ENCODE results near the gene TNFRSF19. TPM values are rescaled to one million over a fixed set of nuclear protein-coding genes. Genes with fewer than 3 reads are reported as not detected.

TNFRSF19 gene
- total and polyA plus RNA-seq, 2 donors from 2014 or later: 10.1 to 14.7 TPM

DNA sequence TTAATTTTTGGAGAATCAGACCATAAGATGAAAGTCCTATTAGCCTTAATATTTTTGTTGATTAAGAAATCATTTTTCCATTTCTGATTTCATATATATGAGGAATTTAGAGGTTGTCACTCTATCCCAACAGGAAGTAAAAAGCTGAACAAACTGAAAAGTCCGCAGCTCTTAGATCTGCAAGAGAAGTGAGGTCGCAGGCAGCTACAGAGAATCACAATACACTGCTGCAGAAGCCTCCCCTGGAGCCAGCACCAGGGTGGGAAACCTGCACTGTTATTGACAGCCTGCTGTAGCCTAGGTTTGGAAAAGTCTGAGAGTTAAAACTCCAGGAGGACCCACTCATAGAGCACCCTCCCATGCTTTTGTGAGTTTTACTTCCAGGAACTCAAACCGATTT lies 29.9 kb downstream of the TNFRSF19 start:
- no peak overlapping the region for H3K9ac ChIP-seq (ENCODE audit: low read length in 3 of 3)
- no peak overlapping the region for H3K4me3 ChIP-seq (ENCODE audit: low read length in 3 of 3)
- peak overlapping the region in 1 of 2 donors; percentile 10 for H3K27ac ChIP-seq (ENCODE audit: low read depth in 2 of 2, low read length in 2 of 2)
- no peak for DNase-seq
- H3K27me3 ChIP-seq (ENCODE audit: control insufficient read depth, insufficient read depth, low read length): no peaks in the 10 kb centered on the region
- no peaks in the 10 kb centered on the region for H3K36me3 ChIP-seq (ENCODE audit: control insufficient read depth in 2 of 3, insufficient read depth in 3 of 3, low read length in 3 of 3)
- TF ChIP-seq, protein P1, sequence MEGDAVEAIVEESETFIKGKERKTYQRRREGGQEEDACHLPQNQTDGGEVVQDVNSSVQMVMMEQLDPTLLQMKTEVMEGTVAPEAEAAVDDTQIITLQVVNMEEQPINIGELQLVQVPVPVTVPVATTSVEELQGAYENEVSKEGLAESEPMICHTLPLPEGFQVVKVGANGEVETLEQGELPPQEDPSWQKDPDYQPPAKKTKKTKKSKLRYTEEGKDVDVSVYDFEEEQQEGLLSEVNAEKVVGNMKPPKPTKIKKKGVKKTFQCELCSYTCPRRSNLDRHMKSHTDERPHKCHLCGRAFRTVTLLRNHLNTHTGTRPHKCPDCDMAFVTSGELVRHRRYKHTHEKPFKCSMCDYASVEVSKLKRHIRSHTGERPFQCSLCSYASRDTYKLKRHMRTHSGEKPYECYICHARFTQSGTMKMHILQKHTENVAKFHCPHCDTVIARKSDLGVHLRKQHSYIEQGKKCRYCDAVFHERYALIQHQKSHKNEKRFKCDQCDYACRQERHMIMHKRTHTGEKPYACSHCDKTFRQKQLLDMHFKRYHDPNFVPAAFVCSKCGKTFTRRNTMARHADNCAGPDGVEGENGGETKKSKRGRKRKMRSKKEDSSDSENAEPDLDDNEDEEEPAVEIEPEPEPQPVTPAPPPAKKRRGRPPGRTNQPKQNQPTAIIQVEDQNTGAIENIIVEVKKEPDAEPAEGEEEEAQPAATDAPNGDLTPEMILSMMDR (IDR thresholded peaks at IDR 0.05; ENCODE audit: borderline replicate concordance, extremely low read depth, insufficient read depth): no peak
- H3K4me1 ChIP-seq (ENCODE audit: control insufficient read depth in 2 of 3, insufficient read depth in 2 of 3, low read depth in 1 of 3, low read length in 3 of 3): peaks cover 0 to 6% (median 0%) of the 10 kb centered on the region in 3 donors
- no peak for FAIRE-seq
- no peaks in the 10 kb centered on the region for H3K9me3 ChIP-seq (ENCODE audit: control insufficient read depth in 2 of 3, insufficient read depth in 1 of 3, low read length in 3 of 3)
- intact Hi-C loops (cut with DNase I): no loop called here

DNA sequence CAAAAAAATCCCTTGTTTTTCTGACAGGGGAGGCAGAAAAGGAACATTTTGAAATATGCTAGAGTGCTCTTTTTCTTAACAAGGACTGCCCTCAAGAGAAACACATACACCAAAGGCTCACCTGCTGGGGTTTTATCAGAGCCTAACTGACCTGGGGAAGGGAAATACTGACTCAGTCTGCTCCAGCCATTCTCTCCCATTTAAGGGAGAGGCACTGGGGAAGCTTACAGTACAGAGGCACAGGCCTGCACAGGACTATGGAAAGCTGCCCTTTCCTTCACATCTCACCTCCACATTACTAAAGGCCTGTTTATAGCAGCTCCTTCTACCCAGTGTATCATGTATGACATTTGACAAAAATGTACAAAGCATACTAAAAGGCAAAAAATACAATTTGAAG lies 30.3 kb downstream of the TNFRSF19 start:
- no peak for FAIRE-seq

DNA sequence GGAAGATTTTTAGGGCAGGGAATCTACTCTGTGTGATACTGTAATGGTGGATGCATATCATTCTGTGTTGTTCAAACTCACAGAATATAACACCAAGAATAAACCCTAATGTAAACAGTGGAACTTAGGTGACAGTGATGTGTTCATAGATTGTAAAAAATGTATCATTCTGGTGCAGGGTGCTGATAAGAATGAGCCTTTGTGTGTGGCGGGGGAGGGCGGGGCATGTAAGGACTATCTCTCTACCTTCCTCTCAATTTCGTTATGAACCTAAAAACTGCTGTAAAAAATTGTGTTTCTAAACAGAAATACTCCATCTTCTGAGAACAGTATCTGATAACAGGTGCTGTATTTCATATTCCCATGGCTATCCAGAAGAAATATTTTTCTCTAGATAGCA lies 35.6 kb downstream of the TNFRSF19 start:
- no peak for DNase-seq
- H3K4me1 ChIP-seq (ENCODE audit: control insufficient read depth in 2 of 3, insufficient read depth in 2 of 3, low read depth in 1 of 3, low read length in 3 of 3): peaks cover 9 to 10% (median 10%) of the 10 kb centered on the region in 3 donors
- TF ChIP-seq, protein P1 (IDR thresholded peaks at IDR 0.05; ENCODE audit: borderline replicate concordance, extremely low read depth, insufficient read depth): no peak
- intact Hi-C loops (cut with DNase I): no loop called here
- H3K9ac ChIP-seq (ENCODE audit: low read length in 3 of 3): no peak overlapping the region
- no peaks in the 10 kb centered on the region for H3K9me3 ChIP-seq (ENCODE audit: control insufficient read depth in 2 of 3, insufficient read depth in 1 of 3, low read length in 3 of 3)
- no peak overlapping the region for H3K4me3 ChIP-seq (ENCODE audit: low read length in 3 of 3)
- no peak for FAIRE-seq
- H3K27ac ChIP-seq (ENCODE audit: low read depth in 2 of 2, low read length in 2 of 2): no peak overlapping the region
- no peaks in the 10 kb centered on the region for H3K27me3 ChIP-seq (ENCODE audit: control insufficient read depth, insufficient read depth, low read length)
- no peaks in the 10 kb centered on the region for H3K36me3 ChIP-seq (ENCODE audit: control insufficient read depth in 2 of 3, insufficient read depth in 3 of 3, low read length in 3 of 3)

More for the DNA sequence above, 30.3 kb downstream of the TNFRSF19 start:
- Histone ChIP-seq H3K9me3 (ENCODE audit: control insufficient read depth in 2 of 3, insufficient read depth in 1 of 3, low read length in 3 of 3) (no peaks in the 10 kb centered on the region), H3K4me3 (ENCODE audit: low read length in 3 of 3) (no peak overlapping the region), H3K9ac (ENCODE audit: low read length in 3 of 3) (no peak overlapping the region), H3K4me1 (ENCODE audit: control insufficient read depth in 2 of 3, insufficient read depth in 2 of 3, low read depth in 1 of 3, low read length in 3 of 3) (peaks cover 0 to 6% (median 0%) of the 10 kb centered on the region in 3 donors), H3K27me3 (ENCODE audit: control insufficient read depth, insufficient read depth, low read length) (no peaks in the 10 kb centered on the region), H3K27ac (ENCODE audit: low read depth in 2 of 2, low read length in 2 of 2) (no peak overlapping the region), H3K36me3 (ENCODE audit: control insufficient read depth in 2 of 3, insufficient read depth in 3 of 3, low read length in 3 of 3) (no peaks in the 10 kb centered on the region)
- intact Hi-C loops (cut with DNase I): no loop called here
- TF ChIP-seq, protein P1 (IDR thresholded peaks at IDR 0.05; ENCODE audit: borderline replicate concordance, extremely low read depth, insufficient read depth): no peak
- no peak for DNase-seq

DNA sequence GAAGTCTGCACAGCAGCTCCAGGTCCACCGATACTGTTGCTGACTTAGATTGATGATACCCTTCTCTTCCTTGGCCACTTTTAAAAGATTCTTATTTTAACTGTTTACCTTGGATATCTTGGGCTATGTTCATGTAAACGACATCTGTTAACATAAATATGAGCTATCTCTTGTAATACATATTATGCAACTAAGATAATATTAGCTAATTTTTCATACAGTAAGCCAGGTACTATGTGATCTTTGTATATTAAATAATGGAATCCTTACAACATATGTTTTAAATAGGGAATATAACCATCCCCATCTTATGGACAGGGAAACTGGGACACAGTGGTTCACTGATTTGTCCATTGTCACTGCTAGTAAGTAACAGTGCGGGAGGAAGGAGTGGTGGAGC lies 37.9 kb downstream of the TNFRSF19 start:
- peak overlapping the region in 2 of 3 donors; percentile 60 to 61 for H3K4me3 ChIP-seq (ENCODE audit: low read length in 3 of 3)
- H3K4me1 ChIP-seq (ENCODE audit: control insufficient read depth in 2 of 3, insufficient read depth in 2 of 3, low read depth in 1 of 3, low read length in 3 of 3): peaks cover 9 to 22% (median 17%) of the 10 kb centered on the region in 3 donors
- FAIRE-seq (no peak), DNase-seq (no peak)
- peak overlapping the region in 1 of 2 donors; percentile 48 for H3K27ac ChIP-seq (ENCODE audit: low read depth in 2 of 2, low read length in 2 of 2)
- no peaks in the 10 kb centered on the region for H3K36me3 ChIP-seq (ENCODE audit: control insufficient read depth in 2 of 3, insufficient read depth in 3 of 3, low read length in 3 of 3)
- no peaks in the 10 kb centered on the region for H3K27me3 ChIP-seq (ENCODE audit: control insufficient read depth, insufficient read depth, low read length)
- TF ChIP-seq, protein P1 (IDR thresholded peaks at IDR 0.05; ENCODE audit: borderline replicate concordance, extremely low read depth, insufficient read depth): no peak
- H3K9me3 ChIP-seq (ENCODE audit: control insufficient read depth in 2 of 3, insufficient read depth in 1 of 3, low read length in 3 of 3): no peaks in the 10 kb centered on the region
- H3K9ac ChIP-seq (ENCODE audit: low read length in 3 of 3): no peak overlapping the region
- intact Hi-C loops (cut with DNase I): no loop called here

Data from kidney (tissue), 14 donors.